ENCODE measurements around the gene PDE4B.
"Not testable (repeated sequence)": the region's sequence is repeated elsewhere in the genome, so short reads cannot be mapped to it uniquely, and the experiment has no call there.

PDE4B gene

GRCh38 chr1:66405061-66405460 lies 612.4 kb downstream of the PDE4B start:
- DNase-seq = no peak

GRCh38 chr1:66411449-66411848 lies 618.8 kb downstream of the PDE4B start:
- DNase-seq = not testable (repeated sequence)

GRCh38 chr1:66412704-66413103 lies 620.0 kb downstream of the PDE4B start:
- no peak for DNase-seq

GRCh38 chr1:66413136-66413837 lies 620.6 kb downstream of the PDE4B start:
- no peak for DNase-seq

- no peak for DNase-seq
These were observed 621.1 kb downstream of the PDE4B start for GRCh38 chr1:66413838-66414175.

- DNase-seq = no peak
These were observed 622.6 kb downstream of the PDE4B start for GRCh38 chr1:66415281-66415680.

GRCh38 chr1:66415866-66416265 lies 623.2 kb downstream of the PDE4B start:
- DNase-seq = no peak

- DNase-seq = no peak
These were observed 623.6 kb downstream of the PDE4B start for GRCh38 chr1:66416295-66416694.

GRCh38 chr1:66418021-66418420 lies 625.3 kb downstream of the PDE4B start:
- DNase-seq = no peak

- not testable (repeated sequence) for DNase-seq
These were observed 627.5 kb downstream of the PDE4B start for GRCh38 chr1:66420171-66420570.

- not testable (repeated sequence) for DNase-seq
These were observed 628.2 kb downstream of the PDE4B start for GRCh38 chr1:66420906-66421305.

- DNase-seq = no peak
These were observed 630.1 kb downstream of the PDE4B start for GRCh38 chr1:66422804-66423203.

Measured in central memory CD4-positive, alpha-beta T cell (primary cell).